ENCODE data around the gene ALOXE3.
"Not testable (repeated sequence)": the region's sequence is repeated elsewhere in the genome, so short reads cannot be mapped to it uniquely, and the experiment has no call there.

- TF ChIP-seq CTCF (IDR thresholded peaks at IDR 0.05; ENCODE audit: borderline replicate concordance, extremely low read depth, low read length, poor library complexity, severe bottlenecking); EZH2 (IDR thresholded peaks at IDR 0.05; ENCODE audit: borderline replicate concordance, low read depth, low read length, severe bottlenecking): not testable (repeated sequence)
Observed at GRCh38 chr17:8077939-8078338, 40.4 kb downstream of the ALOXE3 start.

Data from DND-41 (cell line).